ENCODE results near the gene NIFK.

GRCh38 chr2:121716126-121716525, 20.5 kb downstream of the NIFK start:
- no peak for TF ChIP-seq REST (IDR thresholded peaks at IDR 0.05; ENCODE audit: insufficient replicate concordance, low read depth)
- TF ChIP-seq CTCF (IDR thresholded peaks at IDR 0.05; ENCODE audit: insufficient read depth, low read length), result no peak

All from HL-60 (cell line).